Spinal cord (tissue), 10 donors: ENCODE data around the gene KLHL40. TPM values are rescaled to one million over a fixed set of nuclear protein-coding genes. Genes with fewer than 3 reads are reported as not detected.

Source experiments
- DNase-seq, 6 donors: peaks; one replicate each; pipeline versions ENCODE4 v3.0.0 to v3.0.0-alpha.2; 2013 to 2015; ENCODE audit warnings: low spot score in 6 of 6, low read depth in 4 of 6
- H3K27ac ChIP-seq: one replicate; pipeline ENCODE4 v1.5.1; 2013; ENCODE audit warnings: low read depth, low read length, control low read depth
- H3K27me3 ChIP-seq: one replicate; pipeline ENCODE4 v1.6.1; 2013; ENCODE audit warnings: low read length; ENCODE audit not compliant: control insufficient read depth, insufficient read depth
- H3K36me3 ChIP-seq: one replicate; pipeline ENCODE4 v1.6.1; 2013; ENCODE audit warnings: low read length; ENCODE audit not compliant: control insufficient read depth, insufficient read depth
- H3K4me1 ChIP-seq: one replicate; pipeline ENCODE4 v1.6.1; 2013; ENCODE audit warnings: low read length; ENCODE audit not compliant: control insufficient read depth, insufficient read depth
- H3K4me3 ChIP-seq: one replicate; pipeline ENCODE4 v1.5.1; 2013; ENCODE audit warnings: low read depth, low read length, control low read depth
- H3K9me3 ChIP-seq: one replicate; pipeline ENCODE4 v1.6.1; 2013; ENCODE audit warnings: low read length; ENCODE audit not compliant: control insufficient read depth, insufficient read depth
- WGBS: methylation state at CpG from one replicate; pipeline ENCODE4 v1.1.5; 2013; ENCODE audit warnings: missing lambda C conversion rate; ENCODE audit not compliant: insufficient coverage; 5-methylcytosine and 5-hydroxymethylcytosine counted together
- polyA plus RNA-seq, 2 donors: library from polyadenylated mRNA; unstranded; fragments of 120-200 nt; gene quantifications; one replicate each; pipeline ENCODE4 v1.2.1, GENCODE V29; 2013; ENCODE audit not compliant: insufficient read length in 2 of 2
- total RNA-seq, 2 donors: library from RNA; depleted of rRNA in 1 of 2; stranded (reverse); fragments of 120-200 nt in 1 of 2; fragments of >200 nt in 1 of 2; gene quantifications; one replicate each; pipeline versions ENCODE4 v1.2.3 to v1.2.4, GENCODE V29; 2013 to 2014
- donor health status: healthy.

Gene KLHL40
- total and polyA plus RNA-seq, 4 donors: 0.11 to 0.38 (median 0.21) TPM; not detected in 1

DNA sequence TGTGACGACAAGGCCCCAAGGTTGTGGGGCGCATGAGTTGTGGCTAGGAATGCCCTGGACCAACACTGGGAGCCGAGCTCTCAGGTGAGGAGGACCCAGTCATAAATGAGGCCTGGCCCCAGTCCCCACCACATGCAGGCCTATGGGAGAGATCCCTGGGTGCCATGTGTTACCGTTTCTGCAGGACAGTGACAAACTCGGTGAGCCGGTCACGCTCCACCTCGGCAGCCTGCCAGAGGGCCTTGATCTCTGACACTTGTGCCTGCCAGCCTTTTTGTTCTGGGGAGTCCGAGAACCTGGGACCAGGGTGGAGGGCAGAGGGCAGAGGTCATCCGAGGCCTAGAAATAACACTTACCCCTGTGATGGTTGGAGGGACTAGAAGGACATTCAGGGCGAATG, 45.0 kb downstream of the KLHL40 start:
- H3K27me3 ChIP-seq: no peaks in the 10 kb centered on the region
- DNase-seq: no peak
- H3K4me1 ChIP-seq: peaks cover 63% of the 10 kb centered on the region
- no peak overlapping the region for H3K4me3 ChIP-seq
- H3K27ac ChIP-seq: no peak overlapping the region
- H3K36me3 ChIP-seq: no peaks in the 10 kb centered on the region
- 87% methylated on average over 9 of the region's 11 CpGs for WGBS
- no peaks in the 10 kb centered on the region for H3K9me3 ChIP-seq

DNA sequence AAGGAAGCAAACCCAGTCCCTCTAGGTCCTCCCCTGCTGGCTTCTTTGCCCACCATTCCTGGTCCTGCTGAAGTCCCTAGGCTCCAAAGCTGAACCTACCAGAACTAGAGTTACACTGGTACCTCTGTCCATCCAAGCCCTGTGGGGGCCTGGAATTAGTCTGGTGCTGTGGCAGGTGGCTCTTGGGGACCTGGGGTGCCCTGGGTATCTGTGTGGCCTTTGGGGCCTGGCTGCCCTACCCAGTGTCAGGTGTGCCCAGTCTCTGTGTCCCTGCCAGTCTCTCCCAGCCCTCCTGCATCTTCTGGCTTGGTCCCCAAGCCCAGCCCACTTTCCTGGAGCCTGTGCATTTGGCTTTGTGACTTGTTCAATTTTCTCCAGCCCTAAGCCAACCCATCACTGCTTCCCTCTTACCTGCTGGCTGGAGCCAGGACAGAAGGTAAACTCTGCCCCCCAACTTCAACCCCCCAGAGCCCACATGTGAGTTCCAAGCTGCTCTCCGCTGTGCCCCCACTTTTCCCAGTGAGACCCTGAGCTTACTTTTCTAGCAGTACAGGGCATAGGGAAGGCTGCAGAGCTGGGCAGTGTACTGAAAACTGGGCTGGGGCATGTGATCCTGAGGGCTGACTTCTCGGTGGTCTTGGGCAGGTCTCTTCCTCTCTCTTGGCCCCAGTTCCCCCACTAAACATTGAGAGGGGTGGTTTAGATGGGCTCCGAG, 45.5 kb downstream of the KLHL40 start:
- 96% methylated on average over 3 of the region's 3 CpGs for WGBS
- H3K4me3 ChIP-seq: no peak overlapping the region
- peak overlapping the region; percentile 90 for H3K27ac ChIP-seq
- no peaks in the 10 kb centered on the region for H3K27me3 ChIP-seq
- no peaks in the 10 kb centered on the region for H3K9me3 ChIP-seq
- H3K36me3 ChIP-seq: no peaks in the 10 kb centered on the region
- H3K4me1 ChIP-seq: peaks cover 61% of the 10 kb centered on the region
- no peak for DNase-seq

DNA sequence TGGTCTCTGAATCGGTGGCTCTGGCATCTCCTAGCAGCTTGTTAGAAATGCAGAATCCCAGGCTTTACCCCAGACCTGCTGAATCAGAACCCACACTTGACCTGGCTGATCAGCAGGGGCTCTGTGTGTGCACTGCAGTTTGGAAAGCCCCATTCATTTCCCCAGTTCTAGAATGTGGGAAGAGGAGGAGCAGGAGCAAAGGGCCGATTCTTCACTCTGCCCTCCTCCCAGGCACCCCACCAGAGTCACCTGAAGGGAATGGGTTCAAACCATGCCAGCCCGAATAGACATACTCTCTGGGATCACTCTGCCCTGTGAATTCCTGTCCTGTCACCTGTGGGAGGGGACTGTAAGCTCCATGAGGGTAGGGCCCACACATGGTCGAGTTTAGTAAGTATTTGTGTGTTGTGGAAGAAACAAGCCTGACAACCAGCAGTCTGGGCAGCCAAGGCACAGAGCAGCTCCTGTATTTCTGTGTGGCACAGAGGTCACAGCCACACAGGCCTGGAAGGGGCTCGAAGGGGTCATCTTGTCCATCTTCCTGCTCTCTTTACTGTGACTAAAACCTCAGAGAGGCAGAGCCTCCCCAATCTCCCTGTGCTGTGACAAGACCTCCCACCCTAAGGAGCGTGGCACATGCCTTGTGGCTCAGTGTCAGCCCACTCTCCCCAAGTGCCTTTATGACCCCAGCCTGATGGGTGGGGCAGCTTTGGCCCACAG, 46.3 kb downstream of the KLHL40 start:
- H3K4me3 ChIP-seq: no peak overlapping the region
- no peak for DNase-seq

DNA sequence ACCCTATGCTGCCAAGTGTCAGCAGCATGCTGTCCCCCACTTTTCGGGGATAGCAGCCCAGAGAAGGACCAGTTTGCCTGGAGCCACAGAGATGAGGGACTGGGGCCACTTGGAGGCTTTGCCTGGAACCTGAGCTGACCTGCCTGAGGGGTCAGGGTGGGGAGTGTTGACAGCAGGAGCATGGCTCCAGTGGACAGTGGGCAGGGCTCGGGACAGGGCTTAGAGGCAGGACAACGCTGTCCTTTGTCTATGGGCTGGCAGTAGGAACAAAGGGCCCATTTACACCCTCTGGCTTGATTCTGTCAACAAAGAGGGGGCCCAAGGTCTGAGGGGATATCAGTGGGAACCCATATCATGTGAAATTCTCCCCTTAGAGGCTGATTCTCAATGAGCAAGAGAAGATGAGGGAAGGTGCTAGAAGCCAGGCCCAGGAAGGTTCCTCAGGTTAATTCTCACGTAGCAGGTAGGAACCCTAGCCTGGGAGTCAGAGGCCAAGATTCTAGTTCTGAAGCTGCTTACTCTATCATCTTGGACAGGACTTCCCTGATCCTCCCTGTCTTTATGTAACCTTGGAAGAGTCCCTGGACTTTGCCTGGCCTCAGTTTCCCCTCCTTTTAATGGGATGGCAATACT, 47.0 kb downstream of the KLHL40 start:
- 45% methylated on average over 4 of the region's 4 CpGs for WGBS
- DNase-seq: peak in 2 of 6 donors; percentile 40 to 73
- H3K36me3 ChIP-seq: no peaks in the 10 kb centered on the region
- peak overlapping the region; percentile 90 for H3K27ac ChIP-seq
- no peaks in the 10 kb centered on the region for H3K27me3 ChIP-seq
- H3K4me1 ChIP-seq: peaks cover 65% of the 10 kb centered on the region
- no peaks in the 10 kb centered on the region for H3K9me3 ChIP-seq
- H3K4me3 ChIP-seq: no peak overlapping the region

More for the DNA sequence above, 46.3 kb downstream of the KLHL40 start:
- H3K27me3 ChIP-seq: no peaks in the 10 kb centered on the region
- H3K36me3 ChIP-seq: no peaks in the 10 kb centered on the region
- H3K4me1 ChIP-seq: peaks cover 67% of the 10 kb centered on the region
- WGBS: 85% methylated on average over 6 of the region's 6 CpGs
- H3K9me3 ChIP-seq: no peaks in the 10 kb centered on the region
- H3K27ac ChIP-seq: peak overlapping the region; percentile 90

DNA sequence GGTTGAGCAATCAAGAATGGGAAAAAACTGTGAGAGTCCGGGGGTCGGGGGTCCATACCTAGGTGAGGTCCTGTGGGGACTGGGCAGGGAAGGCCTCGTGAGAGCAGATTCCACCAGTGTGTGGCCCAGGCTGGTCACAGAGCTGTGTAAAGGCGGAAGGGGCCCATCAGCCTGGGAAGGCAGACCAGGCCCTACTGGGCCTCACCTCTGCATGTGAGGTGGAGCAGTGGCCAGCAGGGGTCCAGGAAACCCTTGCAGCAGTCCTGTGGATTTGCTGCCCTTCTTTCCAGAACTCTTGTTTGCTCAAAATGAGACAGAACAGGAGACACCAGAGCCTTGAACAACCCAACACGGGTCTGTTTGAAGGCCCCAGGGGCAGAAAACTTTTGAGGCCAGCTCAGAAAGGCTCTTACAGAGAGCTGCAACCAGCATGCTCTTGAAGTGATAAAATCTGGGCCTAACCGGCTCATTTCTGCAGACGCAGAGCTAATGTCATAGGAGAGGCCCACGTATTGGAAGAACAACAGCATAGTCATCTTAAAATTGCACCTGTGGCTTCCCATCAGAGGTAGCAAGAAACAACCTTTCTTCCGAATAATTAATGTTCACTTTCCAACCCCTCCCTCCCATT, 47.6 kb downstream of the KLHL40 start:
- no peak for DNase-seq
- Histone ChIP-seq H3K27ac (peak overlapping the region; percentile 90), H3K9me3 (no peaks in the 10 kb centered on the region), H3K4me1 (peaks cover 64% of the 10 kb centered on the region), H3K4me3 (no peak overlapping the region), H3K36me3 (no peaks in the 10 kb centered on the region), H3K27me3 (no peaks in the 10 kb centered on the region)
- WGBS: 73% methylated on average over 8 of the region's 9 CpGs

DNA sequence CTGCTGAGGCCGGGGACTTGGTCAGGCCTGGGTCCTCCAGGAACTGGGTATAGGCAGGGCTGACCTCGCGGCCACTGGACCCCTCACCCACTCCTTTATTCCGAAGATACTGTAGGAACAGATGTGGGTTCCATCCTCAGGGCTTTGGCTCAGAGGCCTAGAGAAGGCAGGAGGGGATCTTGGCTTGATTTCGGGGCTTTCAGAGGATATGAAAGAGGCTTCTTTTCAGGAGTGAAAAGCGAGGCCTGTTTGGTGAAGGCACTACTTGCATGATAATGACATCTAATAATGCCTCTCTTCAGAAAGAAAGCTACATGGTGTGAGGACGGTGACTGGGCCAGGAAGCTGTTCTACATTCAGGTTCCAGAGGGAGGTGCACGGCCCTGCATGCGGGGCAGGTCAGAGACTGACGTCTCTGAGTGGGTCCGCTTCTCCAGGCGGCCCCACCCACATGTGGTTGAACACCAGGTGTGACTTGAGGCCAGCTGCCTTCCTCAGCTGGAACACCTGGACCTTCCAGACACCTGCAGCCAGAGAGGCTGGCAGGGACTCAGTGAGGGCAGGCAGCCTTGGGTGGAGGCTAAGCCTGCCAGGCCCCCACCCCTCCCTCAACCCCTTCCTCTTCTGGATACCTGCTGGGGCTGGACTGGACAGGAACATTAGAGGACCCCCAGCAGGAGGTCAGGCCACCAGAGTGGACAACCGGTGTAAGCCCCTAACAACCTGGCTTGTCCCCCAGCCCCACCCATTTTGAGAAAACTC, 48.3 kb downstream of the KLHL40 start:
- Histone ChIP-seq H3K9me3 (no peaks in the 10 kb centered on the region), H3K4me1 (peaks cover 62% of the 10 kb centered on the region), H3K27me3 (no peaks in the 10 kb centered on the region), H3K36me3 (no peaks in the 10 kb centered on the region), H3K27ac (peak overlapping the region; percentile 90), H3K4me3 (no peak overlapping the region)
- 25% methylated on average over 9 of the region's 13 CpGs for WGBS
- DNase-seq: peak in 3 of 6 donors; percentile 71 to 89 (median 87)

DNA sequence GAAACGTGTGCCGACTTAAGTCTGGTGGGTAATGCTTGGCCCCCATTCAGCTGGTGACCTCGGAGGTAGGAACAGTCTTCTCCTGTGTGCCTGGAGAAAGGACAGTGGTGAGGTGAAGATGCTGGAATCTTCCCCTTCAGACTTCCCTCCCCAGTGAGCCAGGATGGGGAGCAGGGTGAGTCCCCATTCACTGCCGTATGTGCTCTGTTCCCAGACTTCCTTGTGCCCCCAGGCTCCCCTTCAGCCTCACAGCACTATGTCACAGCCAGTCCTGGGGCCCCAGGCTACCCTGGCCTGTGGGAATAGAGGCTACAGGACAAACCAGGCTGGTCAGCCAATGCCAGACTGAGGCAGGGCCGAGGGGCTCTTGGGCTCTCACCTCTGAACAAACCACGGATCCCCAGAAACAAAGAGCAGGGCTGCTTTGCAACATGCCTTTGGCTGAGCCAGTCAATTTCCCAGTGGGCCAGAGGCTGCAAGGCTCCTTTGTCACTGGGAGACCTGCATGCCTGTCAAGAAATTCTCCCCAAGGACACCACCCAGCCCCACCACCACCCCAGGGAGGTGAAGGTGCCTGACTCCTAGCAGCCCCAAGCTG, 49.0 kb downstream of the KLHL40 start:
- 59% methylated on average over 3 of the region's 6 CpGs for WGBS
- Histone ChIP-seq H3K4me1 (peaks cover 65% of the 10 kb centered on the region), H3K4me3 (no peak overlapping the region), H3K9me3 (no peaks in the 10 kb centered on the region), H3K36me3 (peaks cover 2% of the 10 kb centered on the region), H3K27me3 (no peaks in the 10 kb centered on the region), H3K27ac (peak overlapping the region; percentile 90)
- no peak for DNase-seq

DNA sequence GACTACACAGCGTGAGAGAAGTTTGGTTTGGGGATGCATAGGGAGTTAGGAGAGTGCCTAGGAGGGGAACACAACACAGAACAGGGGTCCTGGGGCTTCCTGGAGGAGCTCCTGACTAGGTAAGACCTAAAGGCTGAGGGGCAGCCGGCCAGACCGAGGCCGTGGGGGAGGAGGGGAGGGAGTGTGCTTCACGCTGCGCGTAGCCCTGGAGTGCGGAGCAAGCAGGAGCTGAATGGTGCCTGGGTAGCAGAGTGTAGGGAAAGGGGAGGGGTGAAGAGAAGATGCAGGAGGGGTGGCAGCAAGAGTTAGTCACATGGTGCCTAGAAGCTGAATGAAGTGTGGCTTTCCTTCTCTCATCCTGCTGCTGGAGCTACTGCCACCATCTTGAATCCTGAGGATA, 49.7 kb downstream of the KLHL40 start:
- Histone ChIP-seq H3K4me1 (peaks cover 67% of the 10 kb centered on the region), H3K36me3 (peaks cover 4% of the 10 kb centered on the region), H3K27me3 (no peaks in the 10 kb centered on the region), H3K9me3 (no peaks in the 10 kb centered on the region), H3K27ac (peak overlapping the region; percentile 12), H3K4me3 (no peak overlapping the region)
- WGBS: 55% methylated on average over 8 of the region's 8 CpGs
- no peak for DNase-seq

DNA sequence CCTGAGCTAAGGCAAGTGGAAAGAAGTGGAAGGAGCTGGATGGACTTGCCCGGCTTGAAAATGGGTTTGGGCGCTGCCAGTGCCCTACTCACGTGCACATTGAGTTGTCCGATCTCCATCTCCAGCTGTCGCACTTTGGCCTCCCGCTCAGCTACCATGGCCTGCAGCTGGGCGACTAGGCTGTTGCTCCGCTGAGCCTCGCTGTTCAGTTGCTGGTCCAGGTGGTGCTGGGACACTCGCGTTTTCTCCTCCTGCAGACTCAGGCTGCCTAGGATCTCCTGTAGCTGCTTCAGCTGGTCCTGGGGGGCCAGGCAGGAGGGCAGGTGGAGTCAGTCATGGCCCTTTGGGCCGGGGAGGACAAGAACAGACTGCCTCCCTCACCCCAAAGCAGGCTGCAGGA, 50.3 kb downstream of the KLHL40 start:
- H3K27me3 ChIP-seq: no peaks in the 10 kb centered on the region
- H3K9me3 ChIP-seq: no peaks in the 10 kb centered on the region
- no peak overlapping the region for H3K27ac ChIP-seq
- no peak for DNase-seq
- no peak overlapping the region for H3K4me3 ChIP-seq
- WGBS: 96% methylated on average over 11 of the region's 12 CpGs
- peaks cover 4% of the 10 kb centered on the region for H3K36me3 ChIP-seq
- peaks cover 61% of the 10 kb centered on the region for H3K4me1 ChIP-seq
